GM21825 (cell line): ENCODE data around the gene DTNB.
"Not testable (repeated sequence)": the region's sequence is repeated elsewhere in the genome, so short reads cannot be mapped to it uniquely, and the experiment has no call there.

Experiments used
- ATAC-seq: cut with Tn5 transposase; IDR thresholded peaks from one replicate; pipeline ENCODE4 v1.9.1; 2021; ENCODE audit warnings: mild to moderate bottlenecking, moderate library complexity; ENCODE audit not compliant: unreplicated experiment

DTNB gene

DNA sequence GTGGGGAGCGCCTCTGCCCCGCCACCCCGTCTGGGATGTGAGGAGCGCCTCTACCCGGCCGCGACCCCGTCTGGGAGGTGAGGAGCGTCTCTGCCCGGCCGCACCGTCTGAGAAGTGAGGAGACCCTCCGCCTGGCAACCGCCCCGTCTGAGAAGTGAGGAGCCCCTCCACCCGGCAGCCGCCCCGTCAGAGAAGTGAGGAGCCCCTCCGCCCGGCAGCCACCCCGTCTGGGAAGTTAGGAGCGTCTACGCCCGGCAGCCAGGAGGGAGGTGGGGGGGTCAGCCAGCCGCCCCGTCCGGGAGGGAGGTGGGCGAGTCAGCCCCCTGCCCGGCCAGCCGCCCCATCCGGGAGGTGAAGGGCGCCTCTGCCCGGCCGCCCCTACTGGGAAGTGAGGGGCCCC lies 39.6 kb downstream of the DTNB start:
- not testable (repeated sequence) for ATAC-seq

DNA sequence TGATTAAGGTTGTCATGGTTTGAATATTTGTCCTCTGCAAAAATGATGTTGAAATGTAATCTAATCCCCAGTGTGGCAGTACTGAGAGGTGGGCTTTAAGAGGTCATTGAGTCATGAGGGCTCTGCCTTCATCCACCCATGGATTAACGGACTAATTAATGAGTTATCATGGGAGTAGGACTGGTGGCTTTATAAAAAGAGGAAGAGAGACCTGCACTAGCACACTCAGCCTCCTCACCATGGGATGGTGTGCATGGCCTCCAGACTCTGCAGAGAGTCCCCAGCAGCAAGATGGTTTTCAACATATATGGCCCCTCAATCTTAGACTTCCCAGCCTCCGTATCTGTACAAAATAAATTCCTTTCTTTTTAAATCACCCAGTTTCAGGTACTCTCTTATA lies 41.0 kb downstream of the DTNB start:
- no peak for ATAC-seq

DNA sequence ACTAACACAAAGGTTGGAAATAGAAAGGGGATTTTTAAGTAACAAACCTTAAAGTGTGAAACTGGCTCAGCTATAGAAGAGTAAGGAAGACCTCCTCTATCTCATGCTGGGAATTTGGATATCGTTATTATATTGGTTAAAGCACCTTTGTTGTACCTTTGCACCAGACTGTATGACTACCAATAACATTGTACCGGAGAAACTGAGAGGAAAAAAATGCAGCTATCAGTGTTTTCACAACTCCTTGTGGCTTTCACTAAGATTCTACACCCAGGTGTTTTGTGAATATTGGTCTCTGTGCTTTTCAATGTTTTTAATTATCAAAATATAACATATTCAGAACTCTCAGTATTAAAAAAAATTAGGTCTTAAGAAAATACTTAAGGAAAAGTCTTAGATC lies 48.7 kb downstream of the DTNB start:
- ATAC-seq: no peak

DNA sequence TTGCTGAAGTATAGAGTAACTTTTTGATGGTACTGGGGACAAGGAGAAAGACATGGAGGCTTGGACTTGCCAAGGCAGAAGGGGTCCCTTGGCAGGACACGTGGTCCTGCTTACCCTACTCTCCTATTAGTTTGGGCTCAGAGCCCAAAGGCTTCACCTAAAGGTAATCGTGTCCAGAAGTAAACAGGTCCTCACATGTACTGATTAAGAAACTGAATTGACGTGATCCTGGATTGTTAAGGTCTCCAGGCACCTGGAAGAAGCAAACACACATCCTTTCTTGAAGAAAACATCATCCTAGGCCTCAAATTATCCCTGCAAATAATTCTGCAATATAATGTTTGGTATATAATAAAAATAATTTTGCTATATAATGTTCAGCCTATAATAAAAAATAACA lies 50.0 kb downstream of the DTNB start:
- no peak for ATAC-seq

DNA sequence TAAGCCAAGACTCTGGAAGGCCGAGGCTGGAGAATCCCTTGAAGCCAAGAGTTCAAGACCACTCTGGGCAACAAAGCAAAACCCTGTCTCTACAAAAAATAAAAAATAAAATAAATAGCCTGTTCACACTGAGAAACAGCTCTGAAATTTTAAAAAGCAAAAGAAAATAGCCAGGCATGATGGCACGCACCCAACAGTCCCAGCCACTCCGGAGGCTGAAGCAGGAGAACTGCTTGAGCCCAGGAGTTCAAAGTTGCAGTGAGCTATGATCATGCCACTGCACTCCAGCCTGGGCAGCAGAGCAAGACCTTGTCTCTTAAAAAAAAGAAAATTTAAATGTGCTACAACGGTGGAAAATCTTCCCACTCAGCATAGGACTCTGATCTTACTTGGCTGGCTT lies 52.7 kb downstream of the DTNB start:
- no peak for ATAC-seq

DNA sequence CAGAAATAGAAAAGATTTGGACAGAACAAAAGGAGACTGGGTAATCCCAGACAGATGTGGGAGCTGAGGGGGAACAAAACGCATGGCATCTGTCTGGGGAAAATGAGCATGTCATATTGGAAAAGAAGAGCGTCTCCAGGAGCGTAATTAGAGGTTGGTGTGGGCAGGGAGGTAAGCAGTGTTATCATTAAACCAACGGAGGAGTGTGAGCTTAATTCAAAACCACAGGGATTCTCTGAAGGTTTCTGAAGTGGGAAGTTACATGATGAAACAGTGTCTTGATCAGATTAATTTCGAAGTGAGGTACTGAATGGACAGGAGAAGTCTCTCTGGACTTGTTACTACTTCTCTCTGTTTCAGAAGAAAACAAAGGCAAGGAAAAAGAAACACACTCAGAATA lies 53.3 kb downstream of the DTNB start:
- no peak for ATAC-seq

DNA sequence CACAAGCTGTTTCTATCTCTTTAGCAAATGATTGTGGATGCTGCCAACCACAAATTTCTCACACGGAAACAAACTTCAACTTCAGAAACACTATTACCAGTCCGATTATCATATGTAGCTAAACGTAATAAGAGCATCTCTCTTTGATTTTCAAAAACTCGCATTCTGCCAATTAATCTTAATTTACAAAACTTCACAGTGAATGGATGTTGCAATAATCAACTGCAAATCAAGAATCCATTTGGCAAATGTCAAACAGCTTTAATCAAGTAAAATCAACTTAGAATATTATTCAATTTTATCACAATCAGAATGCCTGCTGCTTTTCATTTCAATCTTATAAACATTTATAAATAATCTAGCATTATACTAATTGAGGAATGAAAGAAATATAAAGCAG lies 54.2 kb downstream of the DTNB start:
- no peak for ATAC-seq

DNA sequence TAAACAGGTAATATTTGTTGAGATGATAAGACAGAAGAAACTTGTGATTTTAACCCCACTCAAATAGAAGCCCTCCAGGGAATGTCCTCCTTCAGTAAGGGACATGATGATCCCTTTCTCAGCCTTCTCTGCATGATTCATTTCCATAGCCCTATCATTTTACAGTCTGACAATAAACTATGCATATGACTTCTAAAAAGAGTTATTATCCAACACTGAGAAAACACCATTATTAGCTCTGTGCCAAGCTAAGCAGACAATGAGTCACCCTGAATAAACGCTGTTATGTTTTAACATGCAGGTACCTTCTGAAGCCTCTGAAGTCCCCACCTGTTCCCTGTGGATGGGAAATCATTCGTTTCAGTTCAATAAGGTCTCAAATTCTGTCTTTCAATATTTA lies 54.7 kb downstream of the DTNB start:
- ATAC-seq: no peak

DNA sequence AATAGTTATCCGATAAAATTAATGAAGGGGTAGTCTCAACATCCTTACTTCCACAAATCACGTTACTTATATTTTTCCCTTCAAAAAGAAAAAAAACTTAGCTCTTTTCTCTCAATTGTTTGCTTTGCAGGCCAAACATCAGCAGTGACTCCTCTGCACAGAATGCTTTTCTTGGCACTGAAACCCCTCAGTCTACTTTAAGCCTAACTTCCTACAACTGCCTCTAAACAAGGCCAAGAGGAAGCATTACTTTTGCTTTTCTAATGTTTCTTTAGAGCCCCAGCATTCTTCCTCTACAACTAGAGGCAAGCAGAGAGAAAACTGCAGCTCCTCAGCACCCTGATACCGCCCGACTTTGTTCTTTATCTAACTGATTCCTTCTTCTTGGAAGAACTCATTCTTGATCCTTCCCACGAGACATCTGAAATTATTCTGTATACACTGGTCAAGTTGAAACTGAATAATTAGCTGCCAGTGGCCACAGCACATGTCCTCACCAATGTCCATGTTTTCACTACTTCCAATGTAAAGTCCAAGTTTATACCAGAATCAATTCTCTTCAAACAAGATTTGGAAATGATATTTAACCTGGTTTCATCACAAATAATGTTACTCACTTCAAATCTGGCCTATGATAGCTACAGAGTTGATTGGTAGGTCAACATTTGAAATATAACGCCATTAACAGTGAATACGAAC lies 55.3 kb downstream of the DTNB start:
- no peak for ATAC-seq

DNA sequence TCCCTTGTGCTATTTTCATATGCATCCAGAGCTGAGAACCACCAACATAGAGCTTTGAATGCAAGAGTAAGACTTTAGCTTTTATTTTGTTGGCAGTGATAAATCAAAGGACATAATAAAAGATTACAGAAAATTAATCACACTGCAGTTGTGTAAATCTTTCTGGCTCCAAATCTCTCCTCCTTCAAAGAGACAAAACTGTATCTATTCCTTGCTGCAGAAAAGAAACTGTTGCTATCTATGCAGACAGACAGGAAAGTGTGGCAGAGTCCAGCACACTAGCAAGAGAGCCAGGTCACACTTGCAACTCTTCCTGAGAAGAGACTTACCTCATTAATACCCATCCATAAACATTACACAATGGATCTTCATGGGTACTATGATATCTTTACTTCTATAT lies 57.5 kb downstream of the DTNB start:
- no peak for ATAC-seq

DNA sequence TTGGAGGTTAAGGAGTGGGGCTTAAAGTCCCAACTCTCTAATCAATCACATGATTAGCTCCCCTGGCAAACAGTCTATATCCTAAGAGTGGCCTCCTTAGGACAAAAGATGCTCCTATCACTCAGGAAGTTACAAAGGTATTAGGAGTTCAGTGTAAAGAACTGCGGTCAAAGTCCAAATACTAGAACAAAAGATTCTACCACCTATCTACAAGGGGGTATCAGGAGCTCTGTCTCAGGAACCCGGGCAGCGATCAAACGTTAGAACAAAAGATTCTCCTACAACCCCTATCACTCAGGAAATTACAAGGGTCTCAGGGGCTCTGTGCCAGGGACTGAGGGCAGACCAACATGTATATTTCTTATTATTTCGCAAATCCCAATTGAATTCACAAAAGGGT lies 58.0 kb downstream of the DTNB start:
- no peak for ATAC-seq

DNA sequence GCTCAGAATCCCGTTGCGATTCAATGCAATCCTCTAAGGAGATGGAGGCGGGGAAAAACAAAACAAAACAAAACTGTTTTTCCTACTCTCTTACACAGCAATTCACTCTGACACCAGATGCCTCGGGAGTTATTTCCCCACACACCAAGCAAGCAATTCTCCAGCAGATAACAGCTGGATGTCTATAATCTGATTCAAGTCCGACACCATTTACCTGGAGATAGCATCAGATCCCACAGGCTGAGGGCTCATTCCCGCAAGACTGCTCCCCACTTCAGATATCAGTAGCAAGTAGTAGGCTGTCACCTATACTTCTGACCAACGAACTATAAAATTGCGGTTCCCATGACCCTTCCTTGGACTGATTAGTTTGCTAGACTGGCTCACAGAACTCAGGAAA lies 58.7 kb downstream of the DTNB start:
- no peak for ATAC-seq

DNA sequence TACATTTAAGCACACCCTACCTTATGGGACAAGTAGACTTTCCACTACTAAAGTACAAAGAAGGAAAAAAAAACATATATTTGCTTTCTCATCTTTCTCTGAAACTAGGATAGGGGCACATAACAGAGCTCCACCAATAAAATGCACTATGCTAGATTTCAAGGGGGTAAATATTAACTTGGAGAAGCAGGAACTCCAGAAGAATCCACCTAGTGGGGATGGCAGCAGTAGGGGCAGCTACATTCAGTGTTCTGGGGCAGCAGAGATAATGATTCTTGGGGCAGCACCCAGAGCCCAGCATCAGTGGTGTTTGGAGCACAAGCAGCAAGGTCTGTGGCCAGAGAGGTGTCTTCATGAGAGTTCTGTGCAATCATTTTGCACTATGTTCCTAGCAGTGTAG lies 64.7 kb downstream of the DTNB start:
- no peak for ATAC-seq

DNA sequence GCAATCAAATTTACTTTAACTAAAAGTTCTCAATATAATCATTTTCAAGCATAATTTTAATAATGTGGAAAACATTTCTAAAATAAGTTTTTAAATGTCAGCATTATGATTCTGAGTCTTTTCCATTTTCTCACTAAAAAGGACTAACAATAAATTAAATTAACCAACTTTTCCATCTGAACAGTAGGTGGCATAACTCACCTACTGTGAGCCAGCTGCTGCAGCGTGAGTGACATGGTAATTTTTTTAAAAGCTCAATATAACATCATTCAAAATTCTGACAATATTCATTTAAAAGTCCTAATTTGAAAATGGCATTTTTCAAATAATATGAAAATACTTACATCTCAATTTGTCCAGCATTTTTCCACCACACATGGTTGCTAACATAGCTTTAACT lies 66.5 kb downstream of the DTNB start:
- no peak for ATAC-seq

DNA sequence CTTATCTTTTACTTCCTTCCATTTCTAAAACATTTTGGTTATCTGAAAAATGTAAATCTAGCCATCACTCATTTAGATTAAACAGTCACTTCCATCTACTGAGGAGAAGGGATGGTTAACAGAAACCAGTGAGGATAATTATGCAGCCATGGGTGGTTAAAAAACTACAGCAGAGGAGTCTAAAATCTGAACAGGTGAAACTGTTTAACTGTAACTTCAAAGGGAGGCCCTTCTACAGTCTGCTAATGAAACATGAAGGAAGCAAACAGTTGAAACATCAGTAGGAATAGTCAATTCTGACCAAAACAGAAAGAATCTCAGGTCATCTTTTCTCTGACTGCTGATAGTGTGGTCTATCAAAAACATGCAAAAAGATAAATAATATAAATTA lies 71.0 kb downstream of the DTNB start:
- no peak for ATAC-seq

DNA sequence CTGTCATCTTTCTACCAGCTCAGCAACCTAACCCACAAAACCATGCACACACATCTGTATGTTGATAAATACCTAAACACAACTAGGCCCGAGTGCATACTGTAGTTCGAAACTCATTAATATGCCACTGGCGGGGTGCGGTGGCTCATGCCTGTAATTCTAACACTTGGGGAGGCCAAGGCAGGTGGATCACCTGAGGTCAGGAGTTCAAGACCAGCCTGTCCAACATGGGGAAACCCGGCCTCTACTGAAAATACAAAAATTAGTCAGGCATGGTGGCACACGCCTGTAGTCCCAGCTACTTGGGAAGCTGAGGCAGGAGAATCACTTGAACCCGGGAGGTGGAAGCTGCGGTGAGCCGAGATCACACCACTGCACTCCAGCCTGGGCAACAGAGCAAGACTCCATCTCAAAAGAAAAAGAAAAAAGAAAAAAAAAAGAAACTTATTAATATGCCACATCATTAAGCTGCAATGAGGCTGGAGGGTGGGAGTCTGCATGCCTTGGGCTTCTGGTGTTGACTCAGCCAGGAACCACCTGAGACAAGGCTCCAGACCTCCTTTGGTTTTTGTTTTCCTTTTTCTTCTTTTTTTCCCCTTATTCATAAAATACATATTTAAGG lies 71.6 kb downstream of the DTNB start:
- ATAC-seq: not testable (repeated sequence)

DNA sequence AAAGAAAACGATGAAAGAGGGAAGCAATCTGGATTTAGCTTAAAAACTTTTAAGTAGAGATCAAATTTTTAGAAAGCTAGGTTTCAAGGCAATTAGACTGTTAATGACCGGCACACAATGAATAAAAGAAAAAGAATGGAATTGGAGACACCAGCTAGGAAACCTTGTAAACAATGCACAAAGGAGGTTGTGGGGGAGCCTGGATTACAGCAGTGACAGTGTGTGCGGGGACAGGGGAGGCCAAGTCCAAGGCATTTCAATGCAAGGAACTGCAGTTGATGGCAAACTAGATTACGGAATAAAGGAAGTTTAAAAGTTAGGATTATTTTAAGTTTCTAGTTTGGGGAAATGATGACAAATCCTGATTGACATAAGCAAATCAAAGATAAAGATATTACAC lies 74.5 kb downstream of the DTNB start:
- ATAC-seq: no peak

DNA sequence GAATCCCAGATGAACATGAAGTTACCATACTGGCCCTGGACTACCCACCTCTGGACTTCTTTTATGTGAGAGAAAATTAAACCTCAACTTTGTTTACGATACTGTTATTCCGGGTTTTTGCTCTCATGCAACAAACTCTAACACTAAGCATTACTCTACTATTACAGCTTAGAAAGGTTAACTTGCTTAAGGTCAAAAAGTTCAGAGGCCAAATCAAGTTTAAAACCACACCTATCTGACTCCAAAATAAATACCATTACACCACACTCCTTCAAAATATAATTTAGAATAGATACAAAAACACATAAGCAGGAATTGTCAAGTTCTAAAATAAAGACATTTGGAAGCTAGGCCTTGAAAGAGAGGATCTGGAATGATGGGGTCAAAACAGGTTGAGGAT lies 75.0 kb downstream of the DTNB start:
- ATAC-seq: no peak

DNA sequence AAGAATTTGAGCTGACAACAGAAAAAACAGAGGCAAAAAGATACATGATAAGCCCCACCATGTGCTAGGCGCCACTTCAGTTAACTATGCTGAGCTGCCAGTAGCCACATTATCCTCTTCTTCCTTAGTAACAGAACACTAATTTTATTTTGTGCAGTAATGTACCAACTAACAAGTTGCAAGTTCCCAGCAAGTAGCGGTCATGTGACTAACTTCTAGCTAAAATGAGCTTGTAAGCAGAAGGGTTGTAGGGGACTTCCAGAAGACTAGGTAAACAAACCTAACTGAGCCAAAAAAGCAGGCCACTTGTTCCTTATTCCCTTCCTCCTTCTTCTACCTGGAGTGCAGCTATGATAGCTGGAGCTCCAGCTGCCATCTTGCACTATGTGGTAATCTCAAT lies 75.5 kb downstream of the DTNB start:
- no peak for ATAC-seq

DNA sequence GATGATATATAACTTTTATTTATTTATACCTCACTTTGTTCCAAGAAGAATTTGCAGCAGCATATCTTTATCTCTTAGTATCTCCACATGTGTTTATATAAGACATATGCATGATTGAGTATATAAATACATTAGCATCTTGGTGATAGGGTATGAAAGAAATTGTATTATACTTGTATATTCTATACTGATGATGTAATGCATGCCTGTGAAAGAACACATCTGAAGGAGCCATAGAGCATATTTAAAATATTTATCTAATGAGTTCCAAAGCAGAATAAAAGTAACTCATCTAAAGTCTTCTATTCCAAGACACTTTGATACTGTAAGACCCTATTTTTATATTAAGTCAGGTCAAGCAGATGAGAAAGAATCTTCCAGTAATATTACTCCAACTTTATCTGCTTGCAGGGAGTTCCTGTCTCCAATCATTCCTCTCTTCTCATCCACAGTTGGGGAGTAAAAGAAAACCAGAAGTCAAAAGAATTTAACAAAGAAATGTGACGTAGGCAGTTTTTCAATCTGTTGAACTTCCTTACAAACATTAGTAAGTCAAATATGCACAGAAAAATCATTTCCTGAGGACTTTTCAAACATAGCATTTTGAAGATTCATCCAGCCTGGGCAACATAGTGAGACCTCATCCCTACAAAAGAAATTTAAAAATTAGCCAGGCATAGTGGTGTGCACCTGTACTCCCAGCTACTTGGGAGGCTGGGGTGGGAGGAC lies 76.7 kb downstream of the DTNB start:
- no peak for ATAC-seq

DNA sequence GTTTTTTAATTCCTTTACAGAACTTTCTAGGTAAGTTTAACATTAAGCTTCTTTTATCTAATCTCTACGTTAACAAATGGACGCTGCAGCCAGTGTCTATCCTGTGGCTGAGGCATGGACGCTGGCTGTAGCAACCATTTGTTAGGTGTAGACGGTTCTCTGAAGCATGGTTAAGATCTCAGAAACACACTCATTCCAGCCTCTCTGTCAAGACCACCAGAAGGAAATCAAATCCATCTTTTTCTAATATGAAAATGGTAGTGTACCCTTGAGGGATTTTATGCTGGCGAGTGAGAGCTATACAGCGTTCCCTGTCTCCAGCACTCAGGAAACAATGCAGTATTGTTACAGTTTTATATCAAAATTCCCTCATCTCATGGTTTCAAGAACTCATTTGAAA lies 78.0 kb downstream of the DTNB start:
- ATAC-seq: no peak

DNA sequence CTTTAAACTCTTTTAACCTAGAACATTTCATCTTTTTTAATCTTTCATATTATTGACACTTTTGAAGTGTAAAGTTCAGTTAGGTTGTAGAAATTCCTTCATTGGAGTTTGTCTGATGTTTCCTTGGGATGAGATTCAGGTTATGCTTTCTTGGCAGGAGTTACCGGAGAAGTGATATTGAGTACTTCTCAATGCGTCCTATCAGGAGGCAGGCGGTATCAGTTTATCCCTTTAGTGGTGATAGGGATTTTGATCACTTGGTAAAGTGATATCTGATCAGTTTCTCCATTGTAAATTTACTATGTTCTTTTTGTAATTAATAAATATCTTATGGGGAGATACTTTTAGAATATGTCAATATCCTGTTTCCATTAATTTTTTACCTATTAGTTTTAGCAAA lies 78.4 kb downstream of the DTNB start:
- no peak for ATAC-seq
